Bronchial epithelial cell (primary cell): ENCODE data around the gene ANKRD10. TPM values are rescaled to one million over a fixed set of nuclear protein-coding genes. Genes with fewer than 3 reads are reported as not detected.
A peak's percentile ranks its signal among the peaks of the same experiment; 100 is the strongest.
"Not testable (repeated sequence)": the region's sequence is repeated elsewhere in the genome, so short reads cannot be mapped to it uniquely, and the experiment has no call there.

Source experiments
- DNase-seq: peaks from one replicate; pipeline ENCODE4 v3.0.0-alpha.2; 2010; ENCODE audit warnings: low read depth
- FAIRE-seq: peaks from 2 replicates; lab custom pipeline; 2011; peaks lifted over from hg19 to GRCh38; lab: Jason Lieb, UNC
- H3K27me3 ChIP-seq: 2 replicates; pipeline ENCODE4 v1.5.1; 2011; ENCODE audit warnings: low read length; ENCODE audit not compliant: control insufficient read depth, insufficient read depth
- H3K36me3 ChIP-seq: 2 replicates; pipeline ENCODE4 v1.5.1; 2011; ENCODE audit warnings: low read length; ENCODE audit not compliant: control insufficient read depth, insufficient read depth
- H3K4me3 ChIP-seq: 2 replicates; pipeline ENCODE4 v1.5.1; 2011; ENCODE audit warnings: mild to moderate bottlenecking, low read depth, low read length, control low read depth
- total RNA-seq: library from RNA; depleted of rRNA; stranded (reverse); fragments of >200 nt; gene quantifications from 2 replicates; pipeline ENCODE4 v1.2.1, GENCODE V29; 2014
- TF ChIP-seq, protein P1 (sequence below): IDR thresholded peaks from 2 replicates; pipeline ENCODE4 v1.5.1; 2011; ENCODE audit warnings: mild to moderate bottlenecking, moderate library complexity, low read length, control low read depth, inconsistent platforms; ENCODE audit not compliant: insufficient read depth, severe bottlenecking

The ANKRD10 gene
- total RNA-seq, 1 donor from 2014 or later, result 26.9 TPM

DNA sequence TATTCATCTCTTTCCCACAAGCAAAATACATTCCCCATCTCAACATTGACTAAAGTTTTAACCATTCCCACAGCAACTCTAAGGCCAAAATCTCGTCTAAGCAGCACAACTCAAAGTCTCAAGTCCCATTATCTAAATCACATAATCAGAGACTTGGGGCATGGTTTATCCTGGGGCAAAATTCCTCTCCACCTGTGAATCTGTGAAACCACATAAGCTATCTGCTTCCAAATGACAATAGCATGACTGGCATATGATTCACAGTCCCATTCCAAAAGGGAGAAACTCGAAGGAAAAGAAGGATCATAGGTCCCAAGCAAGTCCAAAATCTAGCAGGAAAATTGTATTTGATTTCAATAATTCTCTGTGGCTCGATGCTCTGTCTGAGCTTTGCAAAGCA is 73.0 kb downstream of the ANKRD10 start:
- Histone ChIP-seq H3K4me3 (no peak overlapping the region), H3K36me3 (no peaks in the 10 kb centered on the region), H3K27me3 (peaks cover 2% of the 10 kb centered on the region)
- TF ChIP-seq, protein P1, sequence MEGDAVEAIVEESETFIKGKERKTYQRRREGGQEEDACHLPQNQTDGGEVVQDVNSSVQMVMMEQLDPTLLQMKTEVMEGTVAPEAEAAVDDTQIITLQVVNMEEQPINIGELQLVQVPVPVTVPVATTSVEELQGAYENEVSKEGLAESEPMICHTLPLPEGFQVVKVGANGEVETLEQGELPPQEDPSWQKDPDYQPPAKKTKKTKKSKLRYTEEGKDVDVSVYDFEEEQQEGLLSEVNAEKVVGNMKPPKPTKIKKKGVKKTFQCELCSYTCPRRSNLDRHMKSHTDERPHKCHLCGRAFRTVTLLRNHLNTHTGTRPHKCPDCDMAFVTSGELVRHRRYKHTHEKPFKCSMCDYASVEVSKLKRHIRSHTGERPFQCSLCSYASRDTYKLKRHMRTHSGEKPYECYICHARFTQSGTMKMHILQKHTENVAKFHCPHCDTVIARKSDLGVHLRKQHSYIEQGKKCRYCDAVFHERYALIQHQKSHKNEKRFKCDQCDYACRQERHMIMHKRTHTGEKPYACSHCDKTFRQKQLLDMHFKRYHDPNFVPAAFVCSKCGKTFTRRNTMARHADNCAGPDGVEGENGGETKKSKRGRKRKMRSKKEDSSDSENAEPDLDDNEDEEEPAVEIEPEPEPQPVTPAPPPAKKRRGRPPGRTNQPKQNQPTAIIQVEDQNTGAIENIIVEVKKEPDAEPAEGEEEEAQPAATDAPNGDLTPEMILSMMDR, result no peak
- peak; percentile 84 for DNase-seq
- no peak for FAIRE-seq

DNA sequence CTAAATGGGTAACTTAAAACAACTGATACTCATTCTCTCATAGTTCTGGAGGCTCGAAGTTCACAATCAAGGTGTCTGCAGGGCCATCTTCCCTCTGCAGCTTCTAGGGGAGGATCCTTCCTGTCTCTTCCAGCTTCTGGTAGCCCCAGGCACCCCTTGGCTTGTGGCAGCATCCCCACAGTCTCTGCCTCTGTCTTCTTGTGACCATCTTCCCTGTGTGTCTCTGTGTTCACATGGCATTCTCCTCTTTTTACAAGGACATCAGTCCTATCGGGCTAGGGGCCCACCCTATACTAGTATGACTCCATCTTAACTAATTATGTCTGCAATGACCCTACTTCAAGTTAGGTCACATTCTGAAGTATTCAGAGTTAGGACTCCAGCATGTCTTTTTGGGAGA is 73.5 kb downstream of the ANKRD10 start:
- DNase-seq, result no peak
- no peak for FAIRE-seq

DNA sequence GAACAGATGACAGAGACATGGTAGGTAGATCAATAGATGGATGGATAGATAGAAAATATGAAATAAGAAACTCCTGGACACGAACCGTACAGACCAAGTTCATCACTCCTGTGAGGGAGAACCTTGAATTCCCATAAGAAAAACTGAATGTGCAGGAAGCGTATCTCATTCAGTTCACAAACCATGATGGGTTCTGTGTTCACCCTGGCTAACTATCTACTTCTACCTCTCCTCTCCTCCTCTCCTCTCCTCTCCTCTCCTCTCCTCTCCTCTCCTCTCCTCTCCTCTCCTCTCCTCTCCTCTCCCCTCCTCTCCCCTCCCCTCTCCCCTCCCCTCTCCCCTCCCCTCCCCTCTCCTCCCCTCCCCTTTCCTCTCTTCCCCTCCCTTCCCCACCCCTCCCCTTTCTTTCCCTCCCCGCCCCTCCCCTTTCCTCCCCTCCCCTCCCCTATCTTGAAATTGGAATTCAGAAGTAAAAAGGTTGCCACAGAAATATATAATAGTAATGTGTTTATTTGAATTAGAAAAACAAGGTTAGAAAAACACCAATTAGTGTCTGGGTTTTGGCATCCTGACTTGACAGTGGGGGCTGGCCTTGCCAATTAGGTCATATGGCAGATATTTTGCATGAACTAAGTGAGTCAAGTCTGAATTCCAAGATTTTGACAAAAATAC is 75.9 kb downstream of the ANKRD10 start:
- DNase-seq (no peak), FAIRE-seq (no peak)
- H3K36me3 ChIP-seq, result no peaks in the 10 kb centered on the region
- H3K27me3 ChIP-seq, result peaks cover 2% of the 10 kb centered on the region
- TF ChIP-seq, protein P1, result no peak
- no peak overlapping the region for H3K4me3 ChIP-seq

More for the DNA sequence above, 73.5 kb downstream of the ANKRD10 start:
- Histone ChIP-seq H3K36me3 (no peaks in the 10 kb centered on the region), H3K4me3 (no peak overlapping the region), H3K27me3 (peaks cover 2% of the 10 kb centered on the region)
- TF ChIP-seq, protein P1, result no peak

DNA sequence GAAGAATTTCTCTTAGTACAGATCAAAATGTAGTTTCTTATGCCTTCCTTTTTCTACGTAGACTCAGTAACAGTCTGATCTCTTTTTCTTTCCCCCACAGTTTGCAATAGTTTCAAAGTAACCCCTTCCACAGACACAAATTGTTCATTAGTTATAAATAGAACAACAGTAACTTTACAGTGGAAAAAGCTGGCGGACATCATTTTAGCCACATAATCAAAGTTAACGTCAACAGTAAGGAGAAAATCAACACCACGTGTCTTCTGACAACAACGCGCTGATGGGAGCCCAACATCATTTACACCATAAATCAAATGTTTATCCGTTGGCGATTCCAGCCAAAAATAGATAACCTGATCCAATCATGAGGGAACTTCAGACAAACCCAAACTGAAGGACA is 76.8 kb downstream of the ANKRD10 start:
- TF ChIP-seq, protein P1, result no peak
- DNase-seq (no peak), FAIRE-seq (no peak)
- Histone ChIP-seq H3K36me3 (no peaks in the 10 kb centered on the region), H3K4me3 (no peak overlapping the region), H3K27me3 (no peaks in the 10 kb centered on the region)

DNA sequence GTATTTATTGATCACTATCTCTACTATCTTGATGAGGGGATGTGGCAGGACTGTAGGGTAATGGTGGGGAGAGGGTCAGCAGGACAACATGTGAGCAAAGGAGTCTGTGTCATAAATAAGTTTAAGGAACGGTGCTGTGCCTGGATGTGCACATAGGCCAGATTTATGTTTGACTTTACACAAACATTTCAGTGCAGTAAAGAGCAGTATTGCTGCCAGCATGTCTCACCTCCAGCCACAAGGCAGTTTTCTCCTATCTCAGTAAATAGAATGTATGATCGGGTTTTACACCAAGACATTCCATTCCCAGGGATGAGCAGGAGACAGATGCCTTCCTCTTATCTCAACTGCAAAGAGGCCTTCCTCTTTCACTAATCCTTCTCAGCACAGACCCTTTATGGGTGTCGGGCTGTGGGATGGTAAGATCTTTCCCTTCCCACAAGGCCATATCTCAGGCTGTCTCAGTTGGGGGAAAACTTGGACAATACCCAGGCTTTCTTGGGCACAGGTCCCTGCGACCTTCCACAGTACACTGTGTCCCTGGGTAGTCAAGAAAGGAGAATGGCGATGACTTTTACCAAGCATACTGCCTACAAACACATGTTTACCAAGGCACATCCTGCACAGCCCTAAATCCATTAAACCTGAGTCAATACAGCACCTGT is 77.3 kb downstream of the ANKRD10 start:
- H3K36me3 ChIP-seq, DNase-seq, FAIRE-seq, H3K27me3 ChIP-seq, H3K4me3 ChIP-seq: not testable (repeated sequence)

DNA sequence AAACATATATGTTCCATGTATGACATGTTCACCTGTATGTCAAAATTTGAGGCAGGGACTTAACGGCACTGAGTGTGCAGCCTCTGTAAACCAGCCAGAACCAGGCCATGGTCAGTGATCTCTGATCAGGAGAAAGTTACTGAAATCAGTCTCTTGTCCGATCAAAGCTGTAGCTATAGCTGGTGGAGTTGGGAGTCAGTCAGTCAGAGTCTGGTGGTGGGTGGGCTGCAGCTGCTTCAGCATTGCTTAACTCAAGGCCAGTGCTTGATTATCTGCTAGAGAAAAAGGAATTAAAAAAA is 78.3 kb downstream of the ANKRD10 start:
- DNase-seq (no peak), FAIRE-seq (no peak)
- no peak overlapping the region for H3K4me3 ChIP-seq
- H3K36me3 ChIP-seq, result no peaks in the 10 kb centered on the region
- TF ChIP-seq, protein P1, result no peak
- peaks cover 3% of the 10 kb centered on the region for H3K27me3 ChIP-seq
